Measurements from ENCODE around the gene FADS2.
A peak's percentile ranks its signal among the peaks of the same experiment; 100 is the strongest.

Gene FADS2

DNA sequence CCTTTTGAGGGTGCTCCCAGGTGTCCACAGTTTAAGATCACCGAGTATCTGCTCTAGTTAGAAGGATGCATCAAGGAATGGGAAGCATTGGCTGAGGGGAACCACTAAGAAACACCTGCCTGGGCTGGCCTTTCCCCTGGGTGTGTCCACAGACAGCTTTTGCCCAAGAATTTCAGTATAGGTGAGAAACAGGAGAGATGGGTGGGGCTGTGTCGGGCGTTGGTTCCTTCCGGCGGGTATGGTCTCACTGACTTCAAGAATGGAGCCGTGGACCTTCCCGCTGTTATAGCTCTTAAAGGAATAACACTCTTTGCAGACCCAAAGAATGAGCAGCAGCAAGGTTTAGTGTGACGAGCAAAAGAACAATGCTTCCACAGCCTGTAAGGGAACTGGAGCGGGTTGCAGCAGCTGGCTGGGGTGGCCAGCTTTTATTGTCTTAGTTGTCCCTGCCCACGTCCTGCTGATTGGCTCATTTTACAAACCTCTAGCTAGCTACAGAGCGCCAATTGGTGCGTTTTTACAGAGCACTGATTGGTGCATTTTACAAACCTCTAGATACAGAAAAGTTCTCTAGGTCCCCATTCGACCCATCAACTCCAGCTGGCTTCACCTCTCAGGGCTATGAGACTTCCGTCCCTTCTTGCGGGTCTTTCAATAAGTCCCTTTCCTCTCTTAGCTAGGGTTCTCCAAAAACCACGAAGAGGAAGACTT, 13.7 kb upstream of the FADS2 start:
- no peak for DNase-seq (ENCODE audit: low read depth)
- peak overlapping the region; percentile 72 for H3K4me3 ChIP-seq (ENCODE audit: low read depth, low read length)
- in situ Hi-C loops (cut with HindIII; ENCODE audit: low sequenced_read_pairs) = loop anchor here (10.0 kb wide), 2 partner anchors 110 to 290 kb away; no protein-coding TSS in a partner anchor
- TF ChIP-seq, protein P1, sequence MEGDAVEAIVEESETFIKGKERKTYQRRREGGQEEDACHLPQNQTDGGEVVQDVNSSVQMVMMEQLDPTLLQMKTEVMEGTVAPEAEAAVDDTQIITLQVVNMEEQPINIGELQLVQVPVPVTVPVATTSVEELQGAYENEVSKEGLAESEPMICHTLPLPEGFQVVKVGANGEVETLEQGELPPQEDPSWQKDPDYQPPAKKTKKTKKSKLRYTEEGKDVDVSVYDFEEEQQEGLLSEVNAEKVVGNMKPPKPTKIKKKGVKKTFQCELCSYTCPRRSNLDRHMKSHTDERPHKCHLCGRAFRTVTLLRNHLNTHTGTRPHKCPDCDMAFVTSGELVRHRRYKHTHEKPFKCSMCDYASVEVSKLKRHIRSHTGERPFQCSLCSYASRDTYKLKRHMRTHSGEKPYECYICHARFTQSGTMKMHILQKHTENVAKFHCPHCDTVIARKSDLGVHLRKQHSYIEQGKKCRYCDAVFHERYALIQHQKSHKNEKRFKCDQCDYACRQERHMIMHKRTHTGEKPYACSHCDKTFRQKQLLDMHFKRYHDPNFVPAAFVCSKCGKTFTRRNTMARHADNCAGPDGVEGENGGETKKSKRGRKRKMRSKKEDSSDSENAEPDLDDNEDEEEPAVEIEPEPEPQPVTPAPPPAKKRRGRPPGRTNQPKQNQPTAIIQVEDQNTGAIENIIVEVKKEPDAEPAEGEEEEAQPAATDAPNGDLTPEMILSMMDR (IDR thresholded peaks at IDR 0.05; ENCODE audit: low read depth, low read length, missing control alignments) = no peak

DNA sequence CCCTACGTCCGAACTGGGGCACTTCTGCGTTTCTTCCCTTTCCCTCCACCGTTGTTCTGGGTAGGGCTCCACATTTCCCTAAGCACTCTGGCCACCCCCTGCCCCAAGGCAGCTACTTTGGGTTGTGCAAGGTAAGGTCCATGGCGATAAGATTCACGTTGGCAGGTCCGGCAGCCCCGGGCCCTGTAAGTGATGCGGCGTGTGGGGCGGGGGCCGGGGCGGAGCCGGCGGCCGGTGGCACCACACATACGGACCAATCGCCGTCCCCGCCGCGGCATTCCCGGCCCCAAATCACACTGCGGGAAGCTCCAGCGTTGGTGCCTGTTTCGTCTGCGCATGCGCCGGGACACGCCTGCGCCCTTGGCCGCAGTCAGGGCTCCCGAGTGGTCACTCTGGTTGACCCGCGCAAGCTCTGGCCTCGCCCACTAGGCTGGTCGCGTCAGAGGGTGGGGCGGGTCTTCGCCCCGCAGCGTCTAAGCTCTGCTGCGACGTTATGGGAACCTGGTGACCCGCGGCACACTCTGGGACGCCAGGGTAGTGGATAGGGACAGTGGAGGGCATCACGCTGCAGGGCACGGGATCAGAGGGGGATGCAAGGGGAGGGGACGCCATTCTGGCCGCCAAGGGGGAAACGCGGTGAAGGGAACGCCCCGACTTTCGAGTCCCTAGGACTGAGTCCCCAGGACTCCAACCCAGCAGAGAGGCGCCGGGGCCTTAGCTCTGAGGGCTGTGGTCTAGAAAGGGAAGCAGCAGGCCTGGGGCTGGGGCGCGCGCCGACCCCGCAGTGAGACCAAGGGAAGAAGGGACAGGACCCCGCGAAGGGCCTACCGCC, 12.9 kb upstream of the FADS2 start:
- peak; percentile 80 for DNase-seq (ENCODE audit: low read depth)
- peak overlapping the region; percentile 72 for H3K4me3 ChIP-seq (ENCODE audit: low read depth, low read length)
- TF ChIP-seq, protein P1 (IDR thresholded peaks at IDR 0.05; ENCODE audit: low read depth, low read length, missing control alignments) = no peak
- in situ Hi-C loops (cut with HindIII; ENCODE audit: low sequenced_read_pairs) = loop anchor here (10.0 kb wide), 2 partner anchors 110 to 290 kb away; no protein-coding TSS in a partner anchor

DNA sequence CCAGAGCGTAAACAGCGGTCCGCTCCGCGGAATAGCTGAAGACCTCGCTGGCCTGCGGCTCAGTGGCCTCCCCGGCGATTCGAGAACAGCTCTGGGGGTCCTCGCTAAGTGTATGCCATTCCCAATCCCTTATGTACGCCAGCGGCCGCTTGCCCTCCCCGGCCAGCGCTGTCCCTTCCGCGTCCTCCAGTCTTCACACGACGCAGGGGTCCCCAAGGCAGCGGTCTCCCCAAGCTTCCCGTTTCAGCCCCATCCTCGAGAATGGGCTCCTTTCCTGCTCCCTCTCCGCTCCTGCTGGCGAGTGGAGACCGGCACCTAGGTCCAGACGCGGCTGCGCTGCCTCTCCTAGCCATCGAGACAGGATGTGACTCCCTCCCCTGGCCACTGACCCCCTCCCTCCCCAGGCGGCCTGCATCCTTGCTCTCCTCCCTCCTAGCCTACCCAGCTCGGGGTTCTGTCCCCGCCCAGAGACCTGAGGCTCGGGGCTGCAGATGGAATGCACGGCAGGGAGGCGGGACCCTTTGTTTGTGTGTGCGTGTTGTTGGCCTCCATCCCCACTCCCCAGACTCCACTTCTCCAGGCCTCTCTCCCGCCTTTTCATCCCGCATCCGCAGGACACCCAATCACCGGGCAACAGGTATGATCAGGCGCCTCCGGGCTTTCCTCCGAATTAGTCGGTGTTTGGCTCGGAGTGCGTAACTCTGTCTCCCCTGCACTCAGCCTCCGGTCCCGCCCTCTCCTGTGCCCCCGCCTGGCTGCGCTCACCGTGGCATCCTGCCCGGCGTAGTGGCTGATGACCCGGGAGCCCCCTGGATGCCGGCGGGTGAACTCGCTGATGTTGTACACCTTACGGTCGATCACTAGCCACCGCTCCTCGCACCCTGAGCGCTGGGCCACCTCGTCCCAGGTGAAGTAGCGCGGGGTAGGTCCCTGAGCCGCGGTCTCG, 12.0 kb upstream of the FADS2 start:
- no peak for DNase-seq (ENCODE audit: low read depth)
- in situ Hi-C loops (cut with HindIII; ENCODE audit: low sequenced_read_pairs) = loop anchor here (10.0 kb wide), 2 partner anchors 109 to 289 kb away; no protein-coding TSS in a partner anchor
- H3K4me3 ChIP-seq (ENCODE audit: low read depth, low read length) = peak overlapping the region; percentile 72
- TF ChIP-seq, protein P1 (IDR thresholded peaks at IDR 0.05; ENCODE audit: low read depth, low read length, missing control alignments) = no peak

DNA sequence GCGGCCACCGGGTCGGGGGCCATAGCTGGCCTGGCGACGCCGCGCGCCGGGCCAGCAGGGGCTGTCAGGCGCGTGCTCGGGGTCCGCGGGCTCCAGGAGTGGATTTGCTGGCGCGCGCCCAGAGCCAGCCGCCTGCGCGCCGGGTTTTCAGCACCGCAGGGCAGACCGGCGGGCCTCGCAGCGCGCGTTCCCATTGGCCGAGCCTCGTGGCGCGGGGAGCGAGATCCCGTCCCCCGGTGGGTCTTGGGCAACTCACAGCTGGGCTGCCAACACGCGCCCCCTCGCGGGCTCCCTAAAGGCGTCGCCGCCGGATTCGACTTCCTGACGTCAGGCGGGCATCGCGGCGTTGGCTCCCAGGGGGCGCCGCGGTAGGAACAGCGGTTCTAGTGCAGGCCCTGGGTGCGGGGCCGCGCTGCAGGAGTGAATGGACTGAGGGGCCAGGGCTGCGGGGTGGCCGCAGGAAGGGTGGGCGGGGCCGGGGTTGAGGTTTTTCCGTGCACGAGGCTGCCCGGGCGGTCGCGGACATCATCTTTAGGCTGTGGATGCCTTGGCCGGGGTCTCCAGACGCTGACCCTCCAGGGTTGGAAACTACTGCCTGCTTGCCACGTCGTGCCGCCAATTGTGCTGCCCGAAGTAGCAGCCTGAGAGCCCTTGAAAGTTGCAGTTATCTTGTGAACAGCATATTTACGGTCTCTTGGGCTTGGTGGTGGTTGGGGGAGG, 11.2 kb upstream of the FADS2 start, which contains the start of gene FADS1:
TSS of gene FADS1 (minus strand) at position 268 of the 720 bp plus-strand sequence. CDS start at position 194, 74 bp downstream.
- DNase-seq (ENCODE audit: low read depth) = no peak
- TF ChIP-seq, protein P1 (IDR thresholded peaks at IDR 0.05; ENCODE audit: low read depth, low read length, missing control alignments) = peak; percentile 50
- peak within 1 kb of the TSS; percentile 72 for H3K4me3 ChIP-seq (ENCODE audit: low read depth, low read length)
- in situ Hi-C loops (cut with HindIII; ENCODE audit: low sequenced_read_pairs) = loop anchor here (10.0 kb wide), 2 partner anchors 108 to 288 kb away; no protein-coding TSS in a partner anchor

DNA sequence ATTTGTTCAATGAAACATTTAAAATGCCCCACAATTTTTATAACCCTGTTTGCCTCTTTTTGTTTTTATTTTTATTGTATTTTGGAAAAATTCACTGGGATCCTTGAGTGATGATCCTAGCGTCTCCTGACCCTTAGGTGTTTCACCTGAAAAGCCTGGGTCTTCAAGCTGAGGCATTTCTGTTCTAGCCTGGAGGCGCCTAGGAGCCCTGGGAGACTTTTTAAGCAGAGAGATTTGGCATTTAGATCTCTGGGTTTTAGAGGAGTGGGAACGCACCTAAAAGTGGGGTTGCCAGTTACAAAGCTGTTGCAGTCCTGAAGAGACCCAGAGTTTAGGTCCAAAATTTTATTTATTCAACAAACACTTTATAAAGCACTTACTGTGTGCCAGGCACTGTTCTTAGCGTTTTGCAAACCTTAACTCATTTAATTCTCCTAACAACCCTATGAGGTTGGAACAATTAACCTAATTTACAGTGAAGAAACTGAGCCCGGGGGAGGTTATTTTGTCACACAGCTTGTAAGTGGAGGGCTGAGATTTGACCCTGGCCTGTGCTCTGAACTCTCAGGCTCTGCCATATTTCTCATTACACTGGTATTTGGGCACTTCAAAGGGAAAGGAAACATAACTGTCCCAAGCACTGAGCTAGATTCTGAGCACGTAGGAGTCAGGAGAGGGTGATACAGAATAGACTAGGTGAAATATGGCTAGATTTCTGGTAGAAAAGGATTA, 10.5 kb upstream of the FADS2 start:
- peak overlapping the region; percentile 72 for H3K4me3 ChIP-seq (ENCODE audit: low read depth, low read length)
- DNase-seq (ENCODE audit: low read depth) = no peak
- TF ChIP-seq, protein P1 (IDR thresholded peaks at IDR 0.05; ENCODE audit: low read depth, low read length, missing control alignments) = no peak
- in situ Hi-C loops (cut with HindIII; ENCODE audit: low sequenced_read_pairs) = loop anchor here (10.0 kb wide), 2 partner anchors 107 to 287 kb away; no protein-coding TSS in a partner anchor
